ENCODE measurements around the gene ZC3H7A. TPM values are rescaled to one million over a fixed set of nuclear protein-coding genes. Genes with fewer than 3 reads are reported as not detected.
"Not testable (repeated sequence)": the region's sequence is repeated elsewhere in the genome, so short reads cannot be mapped to it uniquely, and the experiment has no call there.

ZC3H7A gene
- total RNA-seq, 1 donor from 2014 or later, result 25.6 TPM

DNA sequence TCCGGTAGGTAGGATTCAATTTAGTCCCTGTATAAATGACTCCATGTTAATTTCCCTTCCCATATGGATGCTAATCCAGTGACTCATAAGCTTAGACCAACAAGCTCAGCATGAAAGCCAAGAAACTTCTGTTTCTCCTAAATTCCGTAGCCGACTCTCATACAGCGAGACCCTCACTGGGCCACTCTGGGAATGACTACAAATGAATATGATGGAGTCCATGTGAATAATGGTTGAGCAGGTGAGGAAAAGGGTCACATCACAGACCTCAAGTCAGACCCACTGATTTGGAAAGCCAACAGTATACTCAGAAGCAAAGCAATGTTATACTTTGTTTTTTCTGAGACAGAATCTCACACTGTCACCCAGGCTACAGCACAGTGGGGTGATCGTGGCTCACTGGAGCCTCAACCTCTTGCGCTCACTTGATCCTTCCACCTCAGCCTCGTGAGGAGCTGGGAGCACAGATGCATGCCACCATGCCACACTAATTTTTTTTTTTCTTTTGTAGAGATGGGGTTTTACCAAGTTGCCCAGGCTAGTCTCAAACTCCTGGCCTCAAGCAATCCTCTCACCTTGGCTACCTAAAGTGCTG lies 39.7 kb upstream of the ZC3H7A start:
- Histone ChIP-seq H3K9me3 (replicated peaks) (no peaks in the 10 kb centered on the region), H3K27me3 (ENCODE audit: low read depth) (no peaks in the 10 kb centered on the region), H3K36me3 (peaks cover 56% of the 10 kb centered on the region), H3K27ac (replicated peaks) (no peak overlapping the region), H3K4me1 (no peaks in the 10 kb centered on the region), H3K4me3 (no peak overlapping the region)
- TF ChIP-seq, protein P1, sequence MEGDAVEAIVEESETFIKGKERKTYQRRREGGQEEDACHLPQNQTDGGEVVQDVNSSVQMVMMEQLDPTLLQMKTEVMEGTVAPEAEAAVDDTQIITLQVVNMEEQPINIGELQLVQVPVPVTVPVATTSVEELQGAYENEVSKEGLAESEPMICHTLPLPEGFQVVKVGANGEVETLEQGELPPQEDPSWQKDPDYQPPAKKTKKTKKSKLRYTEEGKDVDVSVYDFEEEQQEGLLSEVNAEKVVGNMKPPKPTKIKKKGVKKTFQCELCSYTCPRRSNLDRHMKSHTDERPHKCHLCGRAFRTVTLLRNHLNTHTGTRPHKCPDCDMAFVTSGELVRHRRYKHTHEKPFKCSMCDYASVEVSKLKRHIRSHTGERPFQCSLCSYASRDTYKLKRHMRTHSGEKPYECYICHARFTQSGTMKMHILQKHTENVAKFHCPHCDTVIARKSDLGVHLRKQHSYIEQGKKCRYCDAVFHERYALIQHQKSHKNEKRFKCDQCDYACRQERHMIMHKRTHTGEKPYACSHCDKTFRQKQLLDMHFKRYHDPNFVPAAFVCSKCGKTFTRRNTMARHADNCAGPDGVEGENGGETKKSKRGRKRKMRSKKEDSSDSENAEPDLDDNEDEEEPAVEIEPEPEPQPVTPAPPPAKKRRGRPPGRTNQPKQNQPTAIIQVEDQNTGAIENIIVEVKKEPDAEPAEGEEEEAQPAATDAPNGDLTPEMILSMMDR (IDR thresholded peaks at IDR 0.05; ENCODE audit: borderline replicate concordance), result no peak
- no peak for DNase-seq
- intact Hi-C loops (cut with micrococcal nuclease), result no loop called here

DNA sequence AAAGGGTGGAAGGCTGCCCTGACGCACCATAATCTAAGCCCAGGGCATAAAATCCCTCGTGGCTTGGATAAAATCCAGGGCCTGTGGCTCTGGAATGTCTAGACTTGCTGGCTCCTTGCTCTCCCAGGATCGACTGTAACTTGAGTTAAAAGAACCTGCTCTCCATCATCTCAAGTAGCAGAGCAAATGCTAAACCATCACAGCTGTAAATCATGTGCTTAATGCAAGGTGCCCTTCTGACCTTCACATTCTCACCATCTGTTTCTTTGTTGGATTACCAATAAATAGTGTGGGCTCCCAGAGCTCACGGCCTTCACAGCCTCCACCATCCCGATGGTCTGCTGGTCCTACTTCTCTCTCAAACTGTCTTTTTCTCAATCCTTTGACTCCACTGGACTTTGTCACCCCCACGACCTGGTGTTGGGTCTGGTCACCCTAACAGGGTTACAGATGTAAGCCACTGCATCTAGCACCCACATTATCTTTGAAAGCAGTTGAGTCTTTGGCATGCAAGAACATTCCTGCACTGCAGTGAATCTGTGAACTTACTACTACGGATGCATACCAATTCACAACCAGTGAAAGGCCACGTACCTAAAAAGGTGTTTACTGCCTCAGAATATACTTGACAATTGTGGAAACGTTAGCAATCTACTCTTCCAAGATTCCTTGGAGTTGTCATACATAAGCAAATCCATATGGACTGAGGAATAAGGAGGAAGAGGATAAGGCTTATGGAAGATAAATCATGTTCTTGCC lies 39.0 kb upstream of the ZC3H7A start:
- Histone ChIP-seq H3K4me3 (no peak overlapping the region), H3K27me3 (ENCODE audit: low read depth) (no peaks in the 10 kb centered on the region), H3K4me1 (no peaks in the 10 kb centered on the region), H3K9me3 (replicated peaks) (no peaks in the 10 kb centered on the region), H3K27ac (replicated peaks) (no peak overlapping the region), H3K36me3 (peaks cover 49% of the 10 kb centered on the region)
- TF ChIP-seq, protein P1 (IDR thresholded peaks at IDR 0.05; ENCODE audit: borderline replicate concordance), result no peak
- no peak for DNase-seq
- intact Hi-C loops (cut with micrococcal nuclease), result no loop called here

DNA sequence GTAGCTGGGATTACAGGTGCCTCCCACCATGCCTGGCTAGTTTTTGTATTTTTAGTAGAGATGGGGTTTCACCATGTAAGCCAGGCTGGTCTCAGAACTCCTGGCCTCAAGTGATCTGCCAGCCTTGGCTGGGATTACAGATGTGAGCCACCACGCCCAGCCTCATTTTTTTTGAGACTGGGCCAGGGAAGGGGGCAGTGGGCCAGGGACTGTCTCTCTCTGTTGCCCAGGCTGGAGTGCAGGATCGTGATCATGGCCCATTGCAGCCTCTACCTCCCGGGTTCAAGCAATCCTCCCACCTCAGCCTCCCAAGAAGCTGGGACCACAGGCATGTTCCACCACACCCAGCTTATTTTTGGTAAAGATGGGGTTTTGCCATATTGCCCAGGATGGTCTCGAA lies 38.3 kb upstream of the ZC3H7A start:
- intact Hi-C loops (cut with micrococcal nuclease), result no loop called here
- H3K27me3 ChIP-seq (ENCODE audit: low read depth), result no peaks in the 10 kb centered on the region
- H3K4me1 ChIP-seq, result no peaks in the 10 kb centered on the region
- peaks cover 42% of the 10 kb centered on the region for H3K36me3 ChIP-seq
- DNase-seq, result no peak
- H3K9me3 ChIP-seq (replicated peaks), result no peaks in the 10 kb centered on the region
- H3K27ac ChIP-seq (replicated peaks), result no peak overlapping the region
- H3K4me3 ChIP-seq, result no peak overlapping the region
- TF ChIP-seq, protein P1 (IDR thresholded peaks at IDR 0.05; ENCODE audit: borderline replicate concordance), result no peak

DNA sequence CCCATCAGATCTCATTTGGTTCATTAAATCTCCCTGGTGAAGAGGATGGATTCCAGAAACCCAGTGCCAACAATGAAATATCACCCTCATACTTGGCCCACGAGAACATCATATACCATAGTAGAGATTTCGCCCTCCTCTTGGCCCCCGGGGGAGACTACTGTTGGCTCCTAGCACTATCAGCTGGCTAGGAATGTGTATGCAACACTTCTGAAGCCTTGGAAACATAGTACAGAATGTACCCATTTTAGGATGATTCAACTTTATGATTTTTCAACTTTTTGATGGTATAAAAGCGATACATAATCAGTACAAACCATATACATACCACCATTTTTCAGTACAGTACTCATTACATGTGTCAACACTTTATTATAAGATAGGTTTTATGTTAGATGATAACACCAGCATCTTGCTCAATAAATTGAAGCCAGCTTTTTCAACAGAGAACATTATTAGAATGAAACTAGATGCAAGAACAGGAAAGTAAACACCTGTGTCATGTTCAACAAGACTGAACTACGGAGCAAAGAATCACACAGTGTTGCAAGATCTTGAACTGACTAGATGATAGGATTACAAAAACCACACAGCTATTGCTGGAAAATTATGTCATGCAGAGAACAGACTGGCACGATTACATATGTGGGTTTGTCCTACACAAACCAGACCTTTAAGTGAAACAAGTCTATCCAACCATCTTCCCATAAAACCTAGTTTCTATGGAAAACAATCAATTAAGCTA lies 37.1 kb upstream of the ZC3H7A start:
- intact Hi-C loops (cut with micrococcal nuclease), result no loop called here
- peaks cover 30% of the 10 kb centered on the region for H3K36me3 ChIP-seq
- H3K4me3 ChIP-seq, result no peak overlapping the region
- H3K27me3 ChIP-seq (ENCODE audit: low read depth), result no peaks in the 10 kb centered on the region
- no peak for DNase-seq
- H3K4me1 ChIP-seq, result no peaks in the 10 kb centered on the region
- TF ChIP-seq, protein P1 (IDR thresholded peaks at IDR 0.05; ENCODE audit: borderline replicate concordance), result no peak
- H3K9me3 ChIP-seq (replicated peaks), result no peaks in the 10 kb centered on the region
- H3K27ac ChIP-seq (replicated peaks), result no peak overlapping the region

DNA sequence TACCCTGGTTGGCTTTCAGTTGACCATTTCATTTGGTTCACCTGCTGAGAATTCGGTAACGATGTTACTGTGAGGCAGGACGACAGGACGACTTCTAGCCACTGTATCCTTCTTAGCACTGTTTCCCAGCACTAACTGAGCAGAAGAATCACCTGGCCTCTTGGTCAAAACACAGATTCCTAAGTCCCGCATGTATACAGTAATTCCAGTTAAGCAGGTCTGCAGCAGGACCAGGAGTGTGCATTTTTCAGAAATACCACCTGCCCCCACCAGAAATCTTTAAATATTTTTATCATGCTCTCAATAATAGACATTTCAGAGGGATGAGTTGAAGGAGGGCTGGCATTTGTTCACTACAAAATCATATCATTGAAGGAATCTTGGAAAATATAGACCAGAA lies 31.6 kb upstream of the ZC3H7A start:
- Histone ChIP-seq H3K9me3 (replicated peaks) (no peaks in the 10 kb centered on the region), H3K27me3 (ENCODE audit: low read depth) (no peaks in the 10 kb centered on the region), H3K27ac (replicated peaks) (no peak overlapping the region), H3K4me3 (no peak overlapping the region), H3K4me1 (peaks cover 12% of the 10 kb centered on the region), H3K36me3 (no peaks in the 10 kb centered on the region)
- no peak for DNase-seq
- intact Hi-C loops (cut with micrococcal nuclease), result no loop called here
- TF ChIP-seq, protein P1 (IDR thresholded peaks at IDR 0.05; ENCODE audit: borderline replicate concordance), result no peak

DNA sequence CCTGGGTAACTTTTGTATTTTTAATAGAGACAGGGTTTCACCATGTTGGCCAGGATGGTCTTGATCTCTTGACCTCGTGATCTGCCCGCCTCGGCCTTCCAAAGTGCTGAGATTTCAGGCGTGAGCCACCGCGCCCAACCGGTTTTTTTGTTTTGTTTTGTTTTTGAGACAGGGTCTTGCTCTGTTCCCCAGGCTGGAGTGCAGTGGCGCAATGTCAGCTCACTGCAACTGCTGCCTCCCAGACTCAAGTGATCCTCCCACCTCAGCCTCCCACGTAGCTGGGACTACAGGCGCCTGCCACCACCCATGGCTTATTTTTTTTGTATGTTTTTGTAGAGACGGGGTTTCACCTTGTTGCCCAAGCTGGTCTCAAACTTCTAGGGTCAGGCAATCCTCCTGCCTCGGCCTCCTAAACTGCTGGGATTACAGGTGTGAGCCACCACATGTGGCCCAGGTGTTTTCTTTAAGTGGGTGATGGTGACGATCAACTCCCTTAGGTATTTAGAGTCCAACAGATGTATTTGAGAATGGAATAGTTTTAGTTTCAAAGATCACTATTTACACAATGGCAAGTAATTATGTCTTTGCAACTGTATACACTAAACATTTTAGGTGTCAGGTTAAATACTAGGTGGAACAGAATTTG lies 28.6 kb upstream of the ZC3H7A start:
- H3K36me3 ChIP-seq; DNase-seq; H3K9me3 ChIP-seq (replicated peaks); intact Hi-C loops (cut with micrococcal nuclease); H3K27ac ChIP-seq (replicated peaks); H3K27me3 ChIP-seq (ENCODE audit: low read depth); H3K4me3 ChIP-seq: not testable (repeated sequence)
- peaks cover 12% of the 10 kb centered on the region for H3K4me1 ChIP-seq
